ENCODE results near the gene RASA3. TPM values are rescaled to one million over a fixed set of nuclear protein-coding genes. Genes with fewer than 3 reads are reported as not detected.
"Not testable (repeated sequence)": the region's sequence is repeated elsewhere in the genome, so short reads cannot be mapped to it uniquely, and the experiment has no call there.

RASA3 gene
- total RNA-seq, 1 donor from 2014 or later, result 41.1 TPM

DNA sequence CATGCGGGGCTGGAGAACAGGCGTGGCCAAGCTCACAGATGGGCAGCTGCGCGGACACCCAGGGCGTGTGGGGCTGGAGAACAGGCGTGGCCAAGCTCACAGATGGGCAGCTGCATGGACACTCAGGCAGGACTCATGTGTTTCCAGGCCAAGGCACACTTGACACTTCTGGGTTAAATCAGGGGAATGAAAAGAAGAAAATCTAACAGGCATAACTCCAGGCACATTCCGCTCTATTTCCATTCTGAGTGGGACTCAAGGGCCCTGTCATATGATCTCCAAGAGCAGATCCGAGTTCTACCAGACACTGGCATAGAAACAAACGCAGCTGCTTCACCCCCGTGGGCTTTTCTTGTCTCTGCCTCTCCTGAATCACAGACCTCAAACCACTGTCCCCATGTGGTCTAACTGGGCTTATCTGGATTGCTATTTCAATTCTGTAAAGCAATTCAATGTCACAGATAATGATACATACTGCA, 141.2 kb downstream of the RASA3 start:
- DNase-seq (ENCODE audit: low read depth) (no peak), FAIRE-seq (no peak)
- peaks cover 4% of the 10 kb centered on the region for H3K9me3 Mint-ChIP-seq (ENCODE audit: unreplicated experiment)
- H3K4me1 ChIP-seq (ENCODE audit: insufficient read depth, low read length), result no peaks in the 10 kb centered on the region
- no peak overlapping the region for H3K4me2 ChIP-seq (ENCODE audit: low read length)
- no peak overlapping the region for H3K27ac Mint-ChIP-seq (ENCODE audit: unreplicated experiment)
- H4K20me1 ChIP-seq (ENCODE audit: insufficient read depth, low read length), result peaks cover 15% of the 10 kb centered on the region
- no peak overlapping the region for H3K9ac ChIP-seq (ENCODE audit: low read length)
- no peaks in the 10 kb centered on the region for H3K9me3 ChIP-seq (ENCODE audit: insufficient read depth, low read depth, low read length)
- TF ChIP-seq, protein P1, sequence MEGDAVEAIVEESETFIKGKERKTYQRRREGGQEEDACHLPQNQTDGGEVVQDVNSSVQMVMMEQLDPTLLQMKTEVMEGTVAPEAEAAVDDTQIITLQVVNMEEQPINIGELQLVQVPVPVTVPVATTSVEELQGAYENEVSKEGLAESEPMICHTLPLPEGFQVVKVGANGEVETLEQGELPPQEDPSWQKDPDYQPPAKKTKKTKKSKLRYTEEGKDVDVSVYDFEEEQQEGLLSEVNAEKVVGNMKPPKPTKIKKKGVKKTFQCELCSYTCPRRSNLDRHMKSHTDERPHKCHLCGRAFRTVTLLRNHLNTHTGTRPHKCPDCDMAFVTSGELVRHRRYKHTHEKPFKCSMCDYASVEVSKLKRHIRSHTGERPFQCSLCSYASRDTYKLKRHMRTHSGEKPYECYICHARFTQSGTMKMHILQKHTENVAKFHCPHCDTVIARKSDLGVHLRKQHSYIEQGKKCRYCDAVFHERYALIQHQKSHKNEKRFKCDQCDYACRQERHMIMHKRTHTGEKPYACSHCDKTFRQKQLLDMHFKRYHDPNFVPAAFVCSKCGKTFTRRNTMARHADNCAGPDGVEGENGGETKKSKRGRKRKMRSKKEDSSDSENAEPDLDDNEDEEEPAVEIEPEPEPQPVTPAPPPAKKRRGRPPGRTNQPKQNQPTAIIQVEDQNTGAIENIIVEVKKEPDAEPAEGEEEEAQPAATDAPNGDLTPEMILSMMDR (IDR thresholded peaks at IDR 0.05; ENCODE audit: insufficient read depth, low read depth, low read length), result no peak
- TF ChIP-seq EZH2 (IDR thresholded peaks at IDR 0.05; ENCODE audit: insufficient read depth, low read length), result no peak
- no peak overlapping the region for H3K4me3 Mint-ChIP-seq (ENCODE audit: unreplicated experiment)
- no peak overlapping the region for H3K4me3 ChIP-seq (ENCODE audit: insufficient read depth, low read depth, low read length)
- peaks cover 1% of the 10 kb centered on the region for H3K4me1 Mint-ChIP-seq (ENCODE audit: low read depth, unreplicated experiment)
- peaks cover 45% of the 10 kb centered on the region for H3K36me3 ChIP-seq (ENCODE audit: insufficient read depth, low read length)
- H3K79me2 ChIP-seq (ENCODE audit: insufficient read depth, low read length), result no peaks in the 10 kb centered on the region
- no peaks in the 10 kb centered on the region for H3K27me3 ChIP-seq (ENCODE audit: insufficient read depth, low read length)
- peaks cover 26% of the 10 kb centered on the region for H3K36me3 Mint-ChIP-seq (ENCODE audit: low read depth, unreplicated experiment)
- no peak overlapping the region for H2AFZ ChIP-seq (ENCODE audit: low read depth, low read length)
- no peaks in the 10 kb centered on the region for H3K27me3 Mint-ChIP-seq (ENCODE audit: low read depth, unreplicated experiment)
- no peak overlapping the region for H3K27ac ChIP-seq (ENCODE audit: low read depth, low read length)

- DNase-seq (ENCODE audit: low read depth) (no peak), FAIRE-seq (no peak)
- Mint-ChIP-seq H3K36me3 (ENCODE audit: low read depth, unreplicated experiment) (peaks cover 26% of the 10 kb centered on the region), H3K4me1 (ENCODE audit: low read depth, unreplicated experiment) (peaks cover 1% of the 10 kb centered on the region), H3K27ac (ENCODE audit: unreplicated experiment) (no peak overlapping the region), H3K9me3 (ENCODE audit: unreplicated experiment) (peaks cover 4% of the 10 kb centered on the region), H3K27me3 (ENCODE audit: low read depth, unreplicated experiment) (no peaks in the 10 kb centered on the region), H3K4me3 (ENCODE audit: unreplicated experiment) (no peak overlapping the region)
- Histone ChIP-seq H3K79me2 (ENCODE audit: insufficient read depth, low read length) (no peaks in the 10 kb centered on the region), H3K9ac (ENCODE audit: low read length) (no peak overlapping the region), H3K4me3 (ENCODE audit: insufficient read depth, low read depth, low read length) (no peak overlapping the region), H3K36me3 (ENCODE audit: insufficient read depth, low read length) (peaks cover 45% of the 10 kb centered on the region), H3K4me1 (ENCODE audit: insufficient read depth, low read length) (no peaks in the 10 kb centered on the region), H3K4me2 (ENCODE audit: low read length) (no peak overlapping the region), H3K9me3 (ENCODE audit: insufficient read depth, low read depth, low read length) (no peaks in the 10 kb centered on the region), H3K27me3 (ENCODE audit: insufficient read depth, low read length) (no peaks in the 10 kb centered on the region), H3K27ac (ENCODE audit: low read depth, low read length) (no peak overlapping the region), H4K20me1 (ENCODE audit: insufficient read depth, low read length) (peaks cover 15% of the 10 kb centered on the region), H2AFZ (ENCODE audit: low read depth, low read length) (no peak overlapping the region)
- TF ChIP-seq, protein P1 (IDR thresholded peaks at IDR 0.05; ENCODE audit: insufficient read depth, low read depth, low read length), result no peak
- no peak for TF ChIP-seq EZH2 (IDR thresholded peaks at IDR 0.05; ENCODE audit: insufficient read depth, low read length)
These were observed 142.0 kb downstream of the RASA3 start for GRCh38 chr13:113990321-113990837.

DNA sequence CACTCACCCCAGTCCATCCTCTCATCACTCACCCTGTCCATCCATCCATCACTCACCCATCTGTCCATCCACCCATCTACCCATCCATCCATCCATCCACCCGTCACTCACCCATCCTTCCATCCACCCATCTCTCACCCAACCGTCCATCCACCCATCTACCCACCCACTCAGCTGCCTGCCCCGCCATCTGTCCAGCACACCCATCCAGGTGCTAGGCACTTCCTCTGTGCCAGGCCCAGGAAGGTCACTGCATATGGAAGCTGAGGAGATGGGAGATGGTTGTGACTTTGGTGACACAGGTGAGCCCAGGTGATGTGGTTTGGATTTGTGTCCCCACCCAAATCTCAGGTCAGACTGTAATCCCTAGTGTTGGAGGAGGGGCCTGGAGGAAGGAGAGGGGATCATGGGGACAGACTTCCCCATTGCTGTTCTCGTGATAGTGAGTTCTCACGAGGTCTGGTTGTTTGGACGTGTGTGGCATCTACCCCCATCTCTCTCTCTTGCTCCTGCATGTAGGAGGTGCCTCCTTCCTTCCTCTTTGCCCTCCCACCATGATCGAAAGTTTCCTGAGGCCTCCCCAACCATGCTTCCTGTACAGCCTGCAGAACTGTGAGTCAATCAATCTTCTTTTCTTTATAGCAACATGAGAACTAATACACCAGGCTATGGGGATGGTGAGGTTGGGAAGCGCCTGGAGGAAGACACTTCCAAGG, 142.7 kb downstream of the RASA3 start:
- H3K4me3 ChIP-seq (ENCODE audit: insufficient read depth, low read depth, low read length), result no peak overlapping the region
- H3K27ac Mint-ChIP-seq (ENCODE audit: unreplicated experiment), result no peak overlapping the region
- no peak overlapping the region for H3K4me2 ChIP-seq (ENCODE audit: low read length)
- no peak overlapping the region for H2AFZ ChIP-seq (ENCODE audit: low read depth, low read length)
- no peaks in the 10 kb centered on the region for H3K27me3 Mint-ChIP-seq (ENCODE audit: low read depth, unreplicated experiment)
- FAIRE-seq (no peak), DNase-seq (ENCODE audit: low read depth) (no peak)
- peaks cover 15% of the 10 kb centered on the region for H4K20me1 ChIP-seq (ENCODE audit: insufficient read depth, low read length)
- peaks cover 42% of the 10 kb centered on the region for H3K36me3 ChIP-seq (ENCODE audit: insufficient read depth, low read length)
- H3K27ac ChIP-seq (ENCODE audit: low read depth, low read length), result no peak overlapping the region
- no peak overlapping the region for H3K9ac ChIP-seq (ENCODE audit: low read length)
- no peak overlapping the region for H3K4me3 Mint-ChIP-seq (ENCODE audit: unreplicated experiment)
- H3K9me3 ChIP-seq (ENCODE audit: insufficient read depth, low read depth, low read length), result no peaks in the 10 kb centered on the region
- no peaks in the 10 kb centered on the region for H3K27me3 ChIP-seq (ENCODE audit: insufficient read depth, low read length)
- no peaks in the 10 kb centered on the region for H3K4me1 ChIP-seq (ENCODE audit: insufficient read depth, low read length)
- H3K79me2 ChIP-seq (ENCODE audit: insufficient read depth, low read length), result no peaks in the 10 kb centered on the region
- H3K9me3 Mint-ChIP-seq (ENCODE audit: unreplicated experiment), result peaks cover 4% of the 10 kb centered on the region
- TF ChIP-seq EZH2 (IDR thresholded peaks at IDR 0.05; ENCODE audit: insufficient read depth, low read length), result no peak
- TF ChIP-seq, protein P1 (IDR thresholded peaks at IDR 0.05; ENCODE audit: insufficient read depth, low read depth, low read length), result no peak
- H3K36me3 Mint-ChIP-seq (ENCODE audit: low read depth, unreplicated experiment), result peaks cover 26% of the 10 kb centered on the region
- peaks cover 1% of the 10 kb centered on the region for H3K4me1 Mint-ChIP-seq (ENCODE audit: low read depth, unreplicated experiment)

GRCh38 chr13:113988859-113989258, 143.6 kb downstream of the RASA3 start:
- H3K4me3 Mint-ChIP-seq (ENCODE audit: unreplicated experiment); H3K27ac ChIP-seq (ENCODE audit: low read depth, low read length); FAIRE-seq; H3K4me3 ChIP-seq (ENCODE audit: insufficient read depth, low read depth, low read length); H3K79me2 ChIP-seq (ENCODE audit: insufficient read depth, low read length); H2AFZ ChIP-seq (ENCODE audit: low read depth, low read length); H3K4me1 ChIP-seq (ENCODE audit: insufficient read depth, low read length); H3K27ac Mint-ChIP-seq (ENCODE audit: unreplicated experiment); DNase-seq (ENCODE audit: low read depth); H3K9ac ChIP-seq (ENCODE audit: low read length); H3K9me3 ChIP-seq (ENCODE audit: insufficient read depth, low read depth, low read length); H3K4me2 ChIP-seq (ENCODE audit: low read length); H3K9me3 Mint-ChIP-seq (ENCODE audit: unreplicated experiment); H3K4me1 Mint-ChIP-seq (ENCODE audit: low read depth, unreplicated experiment); H3K27me3 Mint-ChIP-seq (ENCODE audit: low read depth, unreplicated experiment); H3K27me3 ChIP-seq (ENCODE audit: insufficient read depth, low read length): not testable (repeated sequence)
- H3K36me3 Mint-ChIP-seq (ENCODE audit: low read depth, unreplicated experiment), result peaks cover 22% of the 10 kb centered on the region
- Histone ChIP-seq H4K20me1 (ENCODE audit: insufficient read depth, low read length) (peaks cover 15% of the 10 kb centered on the region), H3K36me3 (ENCODE audit: insufficient read depth, low read length) (peaks cover 34% of the 10 kb centered on the region)

Measured in astrocyte (in vitro differentiated cells and primary cell).